H1 (cell line): ENCODE data around the gene MOB3B. TPM values are rescaled to one million over a fixed set of nuclear protein-coding genes. Genes with fewer than 3 reads are reported as not detected.

ENCODE experiments used
- ASH2L ChIP-seq: fragments of 200-600, 300-600 bp; sonication (generic); IDR thresholded peaks from one replicate; pipeline ENCODE4 v1.7.1; 2017; ENCODE audit warnings: low read length
- FOSL1 ChIP-seq: IDR thresholded peaks from 2 replicates; pipeline ENCODE4 v1.6.1; 2011; ENCODE audit warnings: mild to moderate bottlenecking, low read depth, low read length, moderate library complexity; ENCODE audit not compliant: insufficient read depth
- HDAC6 ChIP-seq: IDR thresholded peaks from one replicate; pipeline ENCODE4 v1.7.1; 2012; ENCODE audit warnings: low read depth, mild to moderate bottlenecking, inconsistent platforms, low read length, moderate library complexity
- RNF2 ChIP-seq: fragments of 200-900, 300-1000 bp; sonication (generic); IDR thresholded peaks from 2 replicates; pipeline ENCODE4 v1.7.1; 2016; ENCODE audit warnings: borderline replicate concordance, low read depth, mild to moderate bottlenecking, antibody characterized with exemption, low read length; ENCODE audit not compliant: poor library complexity, severe bottlenecking; ENCODE audit errors: missing control alignments
- SIN3A ChIP-seq, 2 experiments: IDR thresholded peaks in 1 of 2; conservative IDR thresholded peaks in 1 of 2; 2 replicates each; pipeline ENCODE4 v1.6.1; 2011 to 2012; ENCODE audit warnings: low read length in 2 of 2, improper control_type of control experiment in 1 of 2, low read depth in 1 of 2, mild to moderate bottlenecking in 1 of 2
- SP2 ChIP-seq: IDR thresholded peaks from 2 replicates; pipeline ENCODE4 v1.6.1; 2012; ENCODE audit warnings: mild to moderate bottlenecking, low read length, inconsistent platforms
- YY1 ChIP-seq: IDR thresholded peaks from 2 replicates; pipeline ENCODE4 v1.6.1; 2011; ENCODE audit warnings: low read depth, mild to moderate bottlenecking, low read length
- polyA plus RNA-seq, 7 experiments: library from polyadenylated mRNA; depleted of rRNA in 3 of 7; stranded (reverse) in 5 of 7; unstranded in 2 of 7; fragments of >200 nt in 5 of 7; fragments of 200-250 nt in 2 of 7; gene quantifications; 1 replicate in 5 of 7; 2 replicates in 1 of 7; 4 replicates in 1 of 7; pipeline versions ENCODE4 v1.2.1 to v1.2.3, GENCODE V29; 2011 to 2013; ENCODE audit warnings: missing spikeins in 2 of 7, mixed read lengths in 2 of 7
- total RNA-seq: library from RNA; stranded (reverse); fragmentation: NEBNext Ultra II Directional; extraction: Animal tissue kit (Norgen Biotek cat#: 25700); gene quantifications from 2 replicates; pipeline ENCODE4 v1.2.1, GENCODE V29; 2021
- TF ChIP-seq, protein P1 (sequence below): IDR thresholded peaks from 2 replicates; pipeline ENCODE4 v1.6.1; 2012; ENCODE audit warnings: inconsistent platforms
- TF ChIP-seq, protein P2 (sequence below): IDR thresholded peaks from 2 replicates; pipeline ENCODE4 v1.6.1; 2012; ENCODE audit warnings: inconsistent platforms

Gene MOB3B
- total and polyA plus RNA-seq, 2 of the 8 experiments (the other 6 are each of a cell fraction or from before 2014, with no cell fraction given): 12.7 to 16.1 TPM

DNA sequence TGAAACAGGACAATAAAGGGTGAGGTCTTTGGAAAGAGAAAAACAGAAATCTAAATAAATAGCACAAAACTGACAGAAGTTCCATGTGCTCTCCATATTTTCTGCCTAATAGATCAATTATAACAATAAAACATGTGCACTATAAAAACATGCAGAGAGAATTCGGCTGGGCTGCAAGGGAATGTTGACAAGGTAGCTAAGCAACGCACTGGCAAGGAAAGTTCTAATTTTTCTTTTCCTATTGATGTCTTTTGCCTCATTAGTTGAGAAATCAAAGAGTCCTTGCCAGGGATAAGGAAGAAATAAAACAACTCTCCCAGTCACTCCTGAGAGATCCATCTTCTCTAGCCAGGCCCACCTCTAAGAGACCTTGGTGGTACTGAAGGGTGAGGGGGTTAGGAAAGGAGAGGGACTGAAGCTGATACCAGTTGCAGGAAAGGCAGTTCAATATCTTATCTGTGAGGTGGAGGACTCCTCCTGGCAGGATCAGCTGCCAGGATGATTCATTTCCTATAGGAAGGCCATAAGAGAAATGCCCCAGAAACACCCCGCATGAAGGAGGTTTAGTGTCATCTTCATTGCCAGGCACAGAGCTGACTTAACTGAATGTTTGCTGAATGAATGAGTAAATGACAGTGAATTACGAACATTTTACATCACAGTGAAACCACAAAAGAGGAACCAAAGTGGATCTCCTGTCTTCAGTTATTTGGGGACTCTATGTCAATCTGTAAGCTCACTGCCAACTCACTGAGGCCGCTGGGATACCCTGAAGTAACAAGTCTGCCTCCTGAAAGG, 69.2 kb downstream of the MOB3B start (continued):
- TF ChIP-seq, protein P1, sequence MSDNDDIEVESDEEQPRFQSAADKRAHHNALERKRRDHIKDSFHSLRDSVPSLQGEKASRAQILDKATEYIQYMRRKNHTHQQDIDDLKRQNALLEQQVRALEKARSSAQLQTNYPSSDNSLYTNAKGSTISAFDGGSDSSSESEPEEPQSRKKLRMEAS: no peak
- TF ChIP-seq ASH2L (no peak), SP2 (no peak), RNF2 (no peak), SIN3A (conservative IDR thresholded peaks at IDR 0.05 in 1 of 2, IDR thresholded peaks at IDR 0.05 in 1 of 2; ENCODE audit: low read depth in 1 of 2, low read length in 2 of 2) (no peak), FOSL1 (no peak), HDAC6 (no peak), YY1 (no peak)
- TF ChIP-seq, protein P2, sequence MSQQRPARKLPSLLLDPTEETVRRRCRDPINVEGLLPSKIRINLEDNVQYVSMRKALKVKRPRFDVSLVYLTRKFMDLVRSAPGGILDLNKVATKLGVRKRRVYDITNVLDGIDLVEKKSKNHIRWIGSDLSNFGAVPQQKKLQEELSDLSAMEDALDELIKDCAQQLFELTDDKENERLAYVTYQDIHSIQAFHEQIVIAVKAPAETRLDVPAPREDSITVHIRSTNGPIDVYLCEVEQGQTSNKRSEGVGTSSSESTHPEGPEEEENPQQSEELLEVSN: no peak
